ENCODE measurements around the gene SLC29A2.

SLC29A2 gene, protein sequence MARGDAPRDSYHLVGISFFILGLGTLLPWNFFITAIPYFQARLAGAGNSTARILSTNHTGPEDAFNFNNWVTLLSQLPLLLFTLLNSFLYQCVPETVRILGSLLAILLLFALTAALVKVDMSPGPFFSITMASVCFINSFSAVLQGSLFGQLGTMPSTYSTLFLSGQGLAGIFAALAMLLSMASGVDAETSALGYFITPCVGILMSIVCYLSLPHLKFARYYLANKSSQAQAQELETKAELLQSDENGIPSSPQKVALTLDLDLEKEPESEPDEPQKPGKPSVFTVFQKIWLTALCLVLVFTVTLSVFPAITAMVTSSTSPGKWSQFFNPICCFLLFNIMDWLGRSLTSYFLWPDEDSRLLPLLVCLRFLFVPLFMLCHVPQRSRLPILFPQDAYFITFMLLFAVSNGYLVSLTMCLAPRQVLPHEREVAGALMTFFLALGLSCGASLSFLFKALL

DNA sequence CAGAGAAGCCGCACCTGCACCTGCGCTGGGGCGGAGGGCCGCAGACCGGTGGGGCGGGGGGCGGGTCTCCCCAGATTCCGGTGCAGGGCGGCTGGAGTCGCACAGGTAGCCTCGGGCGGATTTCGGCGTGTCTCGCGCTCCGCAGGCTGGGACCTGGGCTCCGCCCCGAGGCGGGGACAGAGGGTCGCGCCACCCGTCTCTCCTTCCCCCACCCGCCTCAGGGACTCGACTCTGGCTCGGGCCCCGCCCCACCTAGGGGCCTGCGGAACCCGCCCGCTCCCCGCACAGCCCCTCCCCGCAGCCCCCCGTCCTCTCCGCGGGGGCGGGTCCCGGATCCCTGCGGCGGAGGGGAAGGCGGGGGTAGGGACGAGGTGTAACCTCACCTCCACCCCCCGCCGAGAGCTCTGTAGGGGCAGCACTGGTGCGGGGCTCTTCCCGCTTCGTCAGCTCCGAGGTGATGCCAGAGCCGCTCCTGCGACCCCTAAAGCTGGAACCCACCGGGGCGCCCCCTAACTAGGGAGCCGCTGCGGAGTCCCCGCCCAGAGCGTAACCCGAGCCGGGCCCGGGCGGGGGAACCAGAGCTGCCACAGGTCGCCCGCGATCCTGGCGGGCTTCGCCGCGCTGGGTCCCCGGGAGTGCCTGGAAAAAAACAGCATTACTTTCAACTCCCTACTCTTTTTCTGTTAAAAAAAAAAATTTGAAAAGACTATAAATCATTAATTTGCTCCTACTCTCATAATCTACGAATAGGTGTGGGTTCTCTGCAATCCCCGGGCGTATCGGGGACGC lies at the start of gene SLC29A2:
Gene SLC29A2 (minus strand): TSS at position 134 of the 789 bp plus-strand sequence. CDS start 169 bp downstream, outside the sequence.
- H3K9me3 Mint-ChIP-seq = no peaks in the 10 kb centered on the region
- peaks cover 0 to 3% of the 10 kb centered on the region in 2 donors for H3K27me3 Mint-ChIP-seq
- H3K4me3 Mint-ChIP-seq = peak within 1 kb of the TSS; percentile 85 to 87
- peak within 1 kb of the TSS; percentile 92 for H3K27ac Mint-ChIP-seq
- peak; percentile 87 to 88 for ATAC-seq (replicated peaks)
- peak; percentile 75 for DNase-seq
- H3K36me3 Mint-ChIP-seq = peaks cover 12 to 22% of the 10 kb centered on the region in 2 donors
- peaks cover 12 to 30% of the 10 kb centered on the region in 2 donors for H3K4me1 Mint-ChIP-seq

DNA sequence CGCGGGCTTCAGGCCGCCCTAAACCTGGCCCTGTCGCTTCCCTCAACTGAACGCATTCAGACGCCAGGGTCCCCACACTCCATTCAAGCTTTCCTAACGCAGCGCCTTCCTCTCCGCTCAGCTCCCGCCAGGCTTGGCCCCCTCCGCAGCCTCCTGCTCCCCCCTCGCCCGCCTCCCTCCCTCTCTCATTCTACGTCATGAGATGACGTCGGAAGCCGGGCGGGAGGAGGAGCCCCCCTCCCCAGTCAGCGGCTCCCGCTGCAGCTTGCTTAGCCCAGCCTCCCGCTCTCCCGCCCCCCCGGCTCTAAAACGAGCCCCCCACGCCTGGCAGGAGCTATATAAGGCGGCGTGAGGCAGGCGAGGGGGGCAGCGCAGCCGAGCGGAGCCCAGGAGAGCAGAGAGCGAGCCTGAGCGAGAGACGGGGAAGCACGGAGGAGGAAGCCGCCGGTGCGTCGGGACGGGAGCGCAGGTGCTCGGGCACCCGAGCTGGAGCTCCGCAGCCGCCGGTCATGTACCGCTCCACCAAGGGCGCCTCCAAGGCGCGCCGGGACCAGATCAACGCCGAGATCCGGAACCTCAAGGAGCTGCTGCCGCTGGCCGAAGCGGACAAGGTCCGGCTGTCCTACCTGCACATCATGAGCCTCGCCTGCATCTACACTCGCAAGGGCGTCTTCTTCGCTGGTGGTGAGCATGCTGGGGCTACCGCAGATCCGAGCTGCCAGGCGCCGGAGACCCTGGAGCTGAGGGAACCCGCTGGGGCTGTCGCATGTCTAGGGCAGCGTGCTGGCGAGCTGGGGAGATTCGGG lies 49.3 kb upstream of the SLC29A2 start, which contains the start of gene NPAS4:
Gene NPAS4 (plus strand): TSS at position 365 of the 806 bp plus-strand sequence. CDS start 145 bp downstream, at position 510.
- Mint-ChIP-seq H3K36me3 (no peaks in the 10 kb centered on the region), H3K4me3 (no peak within 1 kb of the TSS), H3K27me3 (peaks cover 38 to 46% of the 10 kb centered on the region in 2 donors), H3K4me1 (peaks cover 21 to 23% of the 10 kb centered on the region in 2 donors), H3K27ac (peak within 1 kb of the TSS; percentile 67), H3K9me3 (peaks cover 0 to 8% of the 10 kb centered on the region in 2 donors)
- no peak for ATAC-seq (replicated peaks)
- DNase-seq = no peak

DNA sequence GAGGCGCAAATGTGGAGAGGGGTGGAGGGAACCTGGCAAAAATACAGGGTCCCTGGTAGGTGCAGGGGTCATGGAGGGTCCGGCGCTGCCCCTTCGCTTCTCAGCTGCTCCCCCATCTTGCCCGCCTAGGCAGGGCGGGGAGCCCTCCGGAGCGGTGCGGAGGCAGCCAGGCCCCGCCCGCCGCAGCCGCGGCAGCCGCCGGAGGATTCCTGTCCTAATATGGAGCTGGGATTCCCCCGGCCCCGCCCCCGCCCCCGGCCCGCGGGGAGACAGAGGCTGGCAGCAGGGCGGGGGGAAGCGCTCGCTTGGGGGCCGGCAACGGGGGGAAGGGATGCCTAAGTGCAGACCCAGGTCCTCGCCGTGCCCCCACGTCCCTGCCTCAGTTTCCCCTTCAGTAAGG lies 48.3 kb upstream of the SLC29A2 start:
- Mint-ChIP-seq H3K36me3 (no peaks in the 10 kb centered on the region), H3K4me1 (peaks cover 21 to 23% of the 10 kb centered on the region in 2 donors), H3K27me3 (peaks cover 48 to 54% of the 10 kb centered on the region in 2 donors), H3K27ac (no peak overlapping the region), H3K9me3 (peaks cover 0 to 8% of the 10 kb centered on the region in 2 donors), H3K4me3 (peak overlapping the region in 1 of 2 donors; percentile 20)
- ATAC-seq (replicated peaks) = no peak
- no peak for DNase-seq

DNA sequence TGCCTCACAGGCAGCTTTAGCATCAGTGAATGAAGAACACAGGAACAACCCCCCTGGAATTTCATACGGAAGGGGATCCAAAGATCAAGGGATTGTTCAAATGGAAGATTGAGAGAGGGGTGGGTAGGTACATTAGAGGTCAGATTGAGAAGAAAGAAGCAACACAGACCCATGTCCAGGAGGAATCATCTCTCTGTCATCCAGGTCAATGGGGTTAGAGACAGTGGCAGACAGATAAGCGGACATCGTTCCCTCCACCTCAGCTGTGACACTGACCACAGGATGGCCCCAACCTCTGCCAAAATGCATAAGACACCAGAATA lies 47.4 kb upstream of the SLC29A2 start:
- Mint-ChIP-seq H3K27ac (no peak overlapping the region), H3K4me3 (peak overlapping the region in 1 of 2 donors; percentile 63), H3K4me1 (peaks cover 21 to 23% of the 10 kb centered on the region in 2 donors), H3K9me3 (peaks cover 0 to 8% of the 10 kb centered on the region in 2 donors), H3K36me3 (no peaks in the 10 kb centered on the region), H3K27me3 (peaks cover 57 to 60% of the 10 kb centered on the region in 2 donors)
- DNase-seq (no peak), ATAC-seq (replicated peaks) (no peak)

DNA sequence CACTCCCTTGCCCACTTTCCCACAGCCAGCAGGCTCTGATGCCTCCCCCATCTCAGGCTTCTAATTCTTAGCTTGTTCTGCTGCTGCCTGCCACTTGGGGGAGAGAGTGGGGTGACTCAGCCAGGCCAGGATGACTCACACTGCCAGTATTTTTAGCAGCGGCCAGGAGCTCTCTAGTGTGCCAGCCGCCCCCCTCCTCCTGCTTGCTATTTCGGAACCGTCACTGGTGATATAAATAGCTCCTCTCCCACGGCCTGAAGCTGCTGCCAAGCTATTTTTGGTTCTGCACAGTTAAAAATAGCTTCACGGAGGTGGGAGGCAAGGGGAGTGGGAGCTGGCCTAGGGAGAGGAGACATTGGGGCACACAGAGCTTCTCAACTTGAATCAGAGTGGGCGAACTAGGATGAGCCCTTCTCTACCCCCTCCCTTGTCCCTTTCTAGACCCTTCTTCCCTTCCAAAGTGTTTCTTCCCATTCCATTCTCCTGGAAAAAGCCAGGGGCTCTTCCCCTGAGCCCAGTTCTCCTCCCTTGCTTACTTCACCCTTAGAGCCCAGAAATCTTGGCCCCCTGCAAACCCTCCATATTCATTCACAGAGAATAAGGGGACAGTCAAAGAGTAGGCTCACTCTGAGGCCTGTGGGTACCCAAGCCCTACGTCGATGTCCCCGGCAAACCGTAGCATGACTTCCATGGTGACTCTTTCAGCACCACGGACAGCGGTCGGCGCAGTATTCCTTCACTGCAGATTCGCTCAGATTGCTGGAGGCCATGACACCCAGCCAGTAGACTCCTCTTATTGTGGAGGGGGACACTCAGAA lies 46.8 kb upstream of the SLC29A2 start:
- DNase-seq = peak; percentile 58
- peak overlapping the region; percentile 18 to 63 for H3K4me3 Mint-ChIP-seq
- H3K27me3 Mint-ChIP-seq = peaks cover 62 to 65% of the 10 kb centered on the region in 2 donors
- peaks cover 21 to 23% of the 10 kb centered on the region in 2 donors for H3K4me1 Mint-ChIP-seq
- H3K27ac Mint-ChIP-seq = no peak overlapping the region
- no peaks in the 10 kb centered on the region for H3K36me3 Mint-ChIP-seq
- H3K9me3 Mint-ChIP-seq = peaks cover 0 to 8% of the 10 kb centered on the region in 2 donors
- ATAC-seq (replicated peaks) = peak; percentile 90 to 92

DNA sequence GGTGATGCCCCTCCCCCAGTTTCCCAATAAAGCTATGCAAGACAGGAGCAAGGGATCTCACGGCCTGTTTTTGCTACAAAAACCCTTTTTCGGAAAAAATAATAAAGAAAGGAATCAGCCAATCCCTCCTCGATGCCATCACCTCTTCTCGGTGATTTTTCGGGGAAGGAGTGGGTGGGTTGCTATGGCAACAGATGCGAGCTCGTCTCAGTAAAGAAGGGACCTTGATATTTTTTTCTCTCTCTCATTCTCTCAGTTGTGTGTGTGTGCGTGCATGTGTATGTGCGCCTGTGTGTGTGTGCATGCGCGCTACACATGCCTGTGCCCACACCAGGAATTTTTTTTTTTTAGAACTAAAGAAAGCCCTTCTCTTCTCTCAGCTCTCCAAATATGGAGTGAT lies 45.4 kb upstream of the SLC29A2 start:
- no peak for ATAC-seq (replicated peaks)
- Mint-ChIP-seq H3K27ac (no peak overlapping the region), H3K9me3 (peaks cover 0 to 5% of the 10 kb centered on the region in 2 donors), H3K27me3 (peaks cover 72 to 73% of the 10 kb centered on the region in 2 donors), H3K36me3 (no peaks in the 10 kb centered on the region), H3K4me3 (no peak overlapping the region), H3K4me1 (peaks cover 18 to 23% of the 10 kb centered on the region in 2 donors)
- no peak for DNase-seq

DNA sequence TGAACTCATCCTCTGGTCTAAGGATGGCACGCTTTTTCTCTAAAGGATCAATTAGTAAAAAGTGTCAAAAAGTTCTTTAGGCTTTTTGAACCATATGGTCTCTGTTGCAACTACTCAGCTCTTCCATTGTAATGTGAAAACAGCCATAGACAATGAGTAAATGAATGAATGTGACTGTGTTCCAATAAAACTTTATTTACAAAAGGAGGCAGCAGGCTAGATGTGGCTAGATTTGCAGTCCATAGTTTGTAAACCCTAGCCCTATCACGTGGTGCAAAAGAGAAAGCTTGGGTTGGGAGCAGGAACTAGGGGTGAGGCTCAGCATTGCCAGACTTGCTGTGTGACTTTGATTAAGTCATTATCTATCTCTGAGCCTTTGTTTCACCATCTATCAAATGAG lies 43.9 kb upstream of the SLC29A2 start:
- Mint-ChIP-seq H3K27ac (no peak overlapping the region), H3K36me3 (no peaks in the 10 kb centered on the region)

DNA sequence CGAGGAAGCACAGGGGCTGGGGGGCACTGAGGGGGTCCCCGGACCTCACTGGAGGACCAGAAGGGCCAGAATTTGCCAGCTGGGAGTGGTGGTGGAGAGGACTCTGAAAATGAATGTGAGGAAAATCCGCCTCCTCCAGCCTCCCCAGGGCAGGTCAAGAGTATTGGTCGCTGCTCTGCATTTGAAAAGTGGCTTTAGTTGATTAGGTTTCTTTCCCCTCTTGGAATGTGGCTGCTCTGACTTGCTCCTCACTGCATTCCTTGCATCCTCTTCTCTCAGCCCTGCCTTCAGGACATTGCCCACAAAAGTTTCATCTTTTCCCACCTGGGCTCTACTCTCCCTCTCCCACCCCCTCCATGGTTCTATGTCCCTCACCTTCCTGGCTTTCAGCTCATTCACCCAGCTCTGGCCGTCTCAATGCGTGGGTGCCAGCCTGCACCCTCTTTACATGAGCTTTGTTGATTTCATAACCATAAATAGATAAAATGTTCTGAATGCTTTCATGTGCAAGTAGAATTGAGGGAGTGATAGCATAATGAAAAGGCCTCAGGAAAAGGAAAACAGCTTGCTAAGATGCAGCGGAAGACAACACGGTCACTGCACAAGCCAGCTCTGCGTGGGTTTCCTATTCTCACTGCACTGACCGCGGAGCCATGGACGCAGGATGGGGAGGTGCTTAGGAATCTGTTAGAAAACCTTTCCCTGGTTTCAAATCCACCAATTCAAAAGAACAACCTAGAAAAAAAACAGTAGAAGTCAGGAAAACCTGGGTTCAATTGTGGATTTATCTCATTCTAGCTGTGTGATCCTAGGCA lies 42.8 kb upstream of the SLC29A2 start:
- peaks cover 80 to 94% of the 10 kb centered on the region in 2 donors for H3K27me3 Mint-ChIP-seq
- no peak for ATAC-seq (replicated peaks)
- DNase-seq = no peak
- H3K36me3 Mint-ChIP-seq = no peaks in the 10 kb centered on the region
- peaks cover 15 to 21% of the 10 kb centered on the region in 2 donors for H3K4me1 Mint-ChIP-seq
- no peak overlapping the region for H3K4me3 Mint-ChIP-seq
- H3K27ac Mint-ChIP-seq = no peak overlapping the region
- H3K9me3 Mint-ChIP-seq = peaks cover 0 to 5% of the 10 kb centered on the region in 2 donors

More for the DNA sequence above, 43.9 kb upstream of the SLC29A2 start:
- DNase-seq (no peak), ATAC-seq (replicated peaks) (no peak)
- peaks cover 80 to 88% of the 10 kb centered on the region in 2 donors for H3K27me3 Mint-ChIP-seq
- no peak overlapping the region for H3K4me3 Mint-ChIP-seq
- H3K9me3 Mint-ChIP-seq = peaks cover 0 to 5% of the 10 kb centered on the region in 2 donors
- H3K4me1 Mint-ChIP-seq = peaks cover 16 to 23% of the 10 kb centered on the region in 2 donors

DNA sequence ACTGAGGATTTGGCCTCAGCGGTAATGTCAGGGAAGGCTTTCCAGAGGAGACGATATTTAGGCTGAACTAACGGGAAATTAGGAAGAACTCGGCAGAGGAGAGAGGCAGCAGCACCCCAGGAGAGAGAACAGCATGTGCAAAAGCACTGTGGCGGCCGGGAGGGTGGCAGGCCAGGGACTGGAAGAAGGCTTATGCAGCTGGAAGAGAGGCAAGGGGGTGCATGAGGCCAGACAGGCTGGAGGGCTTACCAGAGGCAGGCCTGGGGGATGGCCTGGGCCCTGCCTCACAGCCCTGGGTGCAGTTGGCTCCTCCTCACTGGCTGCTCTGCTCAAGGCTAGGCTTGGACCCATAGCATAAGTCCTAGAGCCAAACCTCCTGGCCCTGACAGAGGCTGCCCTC lies 41.6 kb upstream of the SLC29A2 start:
- ATAC-seq (replicated peaks) (no peak), DNase-seq (no peak)
- H3K4me1 Mint-ChIP-seq = peaks cover 11 to 15% of the 10 kb centered on the region in 2 donors
- H3K4me3 Mint-ChIP-seq = no peak overlapping the region
- H3K27me3 Mint-ChIP-seq = peaks cover 73 to 89% of the 10 kb centered on the region in 2 donors
- H3K27ac Mint-ChIP-seq = no peak overlapping the region
- no peaks in the 10 kb centered on the region for H3K36me3 Mint-ChIP-seq
- no peaks in the 10 kb centered on the region for H3K9me3 Mint-ChIP-seq

DNA sequence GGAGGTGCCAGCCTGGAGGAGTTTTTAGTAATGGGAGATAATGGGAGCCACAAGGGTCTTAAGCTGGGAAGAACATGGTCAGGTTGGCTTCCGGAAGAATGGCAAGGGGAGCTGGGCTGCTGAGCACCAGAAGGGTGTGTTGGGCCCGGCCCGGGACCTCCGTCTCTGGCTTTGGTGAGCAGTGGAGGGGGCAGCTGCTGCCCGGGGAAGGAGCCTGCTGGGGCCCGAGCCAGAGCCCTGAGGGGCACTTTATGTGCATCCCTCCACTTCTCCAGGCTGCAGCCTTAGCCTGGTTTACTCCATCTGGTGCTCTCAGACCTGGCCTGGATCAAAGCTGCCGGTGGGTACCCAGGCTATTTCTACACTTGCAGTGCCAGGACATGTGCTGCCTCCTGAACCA lies 40.5 kb upstream of the SLC29A2 start:
- H3K27me3 Mint-ChIP-seq = peaks cover 62 to 79% of the 10 kb centered on the region in 2 donors
- H3K36me3 Mint-ChIP-seq = no peaks in the 10 kb centered on the region
- peaks cover 3 to 6% of the 10 kb centered on the region in 2 donors for H3K4me1 Mint-ChIP-seq
- H3K9me3 Mint-ChIP-seq = no peaks in the 10 kb centered on the region
- no peak for DNase-seq
- no peak overlapping the region for H3K4me3 Mint-ChIP-seq
- no peak overlapping the region for H3K27ac Mint-ChIP-seq
- no peak for ATAC-seq (replicated peaks)

DNA sequence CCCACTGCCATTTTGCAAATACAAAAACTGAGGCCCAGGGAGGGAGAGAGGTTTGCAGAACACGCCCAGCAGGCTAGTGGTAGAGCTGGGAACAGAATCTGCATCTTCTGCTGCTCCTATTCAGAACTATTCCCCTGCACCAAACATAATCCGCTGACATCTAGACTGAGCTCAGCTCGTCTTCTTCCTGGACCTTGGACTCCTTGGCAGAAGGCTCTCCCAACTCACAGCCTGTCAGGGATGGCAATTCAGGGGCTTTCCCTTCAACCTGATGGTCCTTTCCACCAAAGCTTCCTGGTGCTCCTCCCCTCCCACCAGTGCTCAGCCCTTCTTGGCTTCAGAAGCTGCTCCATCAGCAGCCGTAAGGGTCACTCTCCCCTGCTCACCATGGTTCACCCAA lies 39.8 kb upstream of the SLC29A2 start:
- peaks cover 54 to 72% of the 10 kb centered on the region in 2 donors for H3K27me3 Mint-ChIP-seq
- H3K9me3 Mint-ChIP-seq = no peaks in the 10 kb centered on the region
- no peak overlapping the region for H3K4me3 Mint-ChIP-seq
- ATAC-seq (replicated peaks) (no peak), DNase-seq (no peak)
- H3K4me1 Mint-ChIP-seq = peaks cover 3 to 6% of the 10 kb centered on the region in 2 donors
- no peak overlapping the region for H3K27ac Mint-ChIP-seq
- H3K36me3 Mint-ChIP-seq = no peaks in the 10 kb centered on the region

DNA sequence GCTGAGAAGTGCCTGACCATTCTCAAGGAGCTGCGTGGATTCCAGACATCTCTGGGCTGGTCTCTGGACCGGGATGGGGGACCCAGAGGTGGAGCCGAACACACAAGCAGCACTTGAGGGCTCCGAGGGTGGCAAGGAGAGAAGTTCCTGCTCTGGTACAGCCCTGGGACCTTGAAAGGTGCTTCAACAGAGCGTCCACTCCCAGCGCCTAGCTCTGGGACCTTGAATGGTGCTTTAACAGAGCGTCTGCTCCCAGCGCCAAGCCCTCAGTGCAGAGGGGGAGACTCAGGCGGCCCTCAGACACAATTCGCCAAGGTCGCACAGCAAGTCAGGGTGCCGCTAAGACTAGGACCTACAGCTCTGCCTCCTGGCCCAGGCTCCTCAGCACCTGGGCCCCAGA lies 38.6 kb upstream of the SLC29A2 start:
- DNase-seq (no peak), ATAC-seq (replicated peaks) (no peak)
- Mint-ChIP-seq H3K27ac (no peak overlapping the region), H3K4me1 (peaks cover 3 to 6% of the 10 kb centered on the region in 2 donors), H3K27me3 (peaks cover 51 to 73% of the 10 kb centered on the region in 2 donors), H3K9me3 (no peaks in the 10 kb centered on the region), H3K36me3 (no peaks in the 10 kb centered on the region), H3K4me3 (no peak overlapping the region)

Measured in stimulated activated naive B cell treated with anti-CD40 and anti-IgM and Interleukin-4, amounts not matched to agents 10 μg/mL and 1 μg/mL and 100 μg/mL, for 72 hours (primary cell).